ENCODE data around the gene CBX4. TPM values are rescaled to one million over a fixed set of nuclear protein-coding genes. Genes with fewer than 3 reads are reported as not detected.

Gene CBX4
- total RNA-seq, 2 donors from 2014 or later: 28.0 to 28.5 TPM

DNA sequence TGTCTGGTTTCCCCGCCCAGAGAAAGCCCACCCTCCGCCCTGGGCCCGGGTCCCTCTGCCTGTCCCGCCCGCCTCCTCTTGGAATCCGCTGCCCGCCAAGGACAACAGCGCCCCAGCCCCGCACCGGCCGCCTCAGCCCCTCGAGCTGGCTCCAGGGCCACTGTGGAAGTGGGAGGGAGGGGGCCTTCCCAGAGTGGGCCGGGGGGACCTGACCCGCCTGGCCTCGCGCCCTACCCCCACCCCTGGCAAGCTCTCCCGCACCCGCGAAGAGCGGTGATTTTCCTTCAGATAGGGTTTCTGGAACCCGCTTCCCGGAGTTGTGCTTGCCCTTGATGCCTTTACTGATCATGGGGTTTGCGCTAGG lies 40.1 kb downstream of the CBX4 start:
- intact Hi-C loops (cut with DNase I): loop anchor here (5.0 kb wide), 2 partner anchors 38 to 193 kb away; partner anchors contain the start of gene CBX4
- H3K27me3 ChIP-seq (replicated peaks; ENCODE audit: insufficient read depth): peaks cover 54% of the 10 kb centered on the region
- H3K4me1 ChIP-seq (replicated peaks): peaks cover 13% of the 10 kb centered on the region
- no peak for DNase-seq (ENCODE audit: low spot score)
- no peak overlapping the region for H3K4me3 ChIP-seq
- WGBS: 3% methylated on average over 23 of the region's 23 CpGs
- TF ChIP-seq POLR2A (IDR thresholded peaks at IDR 0.05): no peak
- TF ChIP-seq CTCF (IDR thresholded peaks at IDR 0.05): no peak
- no peak for TF ChIP-seq POLR2AphosphoS5 (IDR thresholded peaks at IDR 0.05)
- no peaks in the 10 kb centered on the region for H3K36me3 ChIP-seq
- no peaks in the 10 kb centered on the region for H3K9me3 ChIP-seq
- H3K27ac ChIP-seq: no peak overlapping the region

- TF ChIP-seq POLR2AphosphoS5 (IDR thresholded peaks at IDR 0.05) (no peak), POLR2A (IDR thresholded peaks at IDR 0.05) (no peak), CTCF (IDR thresholded peaks at IDR 0.05) (no peak)
- H3K36me3 ChIP-seq: no peaks in the 10 kb centered on the region
- peak overlapping the region; percentile 61 to 70 for H3K4me3 ChIP-seq
- 2% methylated on average over 70 of the region's 70 CpGs for WGBS
- peaks cover 13% of the 10 kb centered on the region for H3K4me1 ChIP-seq (replicated peaks)
- intact Hi-C loops (cut with DNase I): loop anchor here (5.0 kb wide), 2 partner anchors 39 to 194 kb away; partner anchors contain the start of gene CBX4
- no peak overlapping the region for H3K27ac ChIP-seq
- no peaks in the 10 kb centered on the region for H3K9me3 ChIP-seq
- DNase-seq (ENCODE audit: low spot score): no peak
- H3K27me3 ChIP-seq (replicated peaks; ENCODE audit: insufficient read depth): peaks cover 49% of the 10 kb centered on the region
These were observed 40.7 kb downstream of the CBX4 start for GRCh38 chr17:79798299-79799173.

DNA sequence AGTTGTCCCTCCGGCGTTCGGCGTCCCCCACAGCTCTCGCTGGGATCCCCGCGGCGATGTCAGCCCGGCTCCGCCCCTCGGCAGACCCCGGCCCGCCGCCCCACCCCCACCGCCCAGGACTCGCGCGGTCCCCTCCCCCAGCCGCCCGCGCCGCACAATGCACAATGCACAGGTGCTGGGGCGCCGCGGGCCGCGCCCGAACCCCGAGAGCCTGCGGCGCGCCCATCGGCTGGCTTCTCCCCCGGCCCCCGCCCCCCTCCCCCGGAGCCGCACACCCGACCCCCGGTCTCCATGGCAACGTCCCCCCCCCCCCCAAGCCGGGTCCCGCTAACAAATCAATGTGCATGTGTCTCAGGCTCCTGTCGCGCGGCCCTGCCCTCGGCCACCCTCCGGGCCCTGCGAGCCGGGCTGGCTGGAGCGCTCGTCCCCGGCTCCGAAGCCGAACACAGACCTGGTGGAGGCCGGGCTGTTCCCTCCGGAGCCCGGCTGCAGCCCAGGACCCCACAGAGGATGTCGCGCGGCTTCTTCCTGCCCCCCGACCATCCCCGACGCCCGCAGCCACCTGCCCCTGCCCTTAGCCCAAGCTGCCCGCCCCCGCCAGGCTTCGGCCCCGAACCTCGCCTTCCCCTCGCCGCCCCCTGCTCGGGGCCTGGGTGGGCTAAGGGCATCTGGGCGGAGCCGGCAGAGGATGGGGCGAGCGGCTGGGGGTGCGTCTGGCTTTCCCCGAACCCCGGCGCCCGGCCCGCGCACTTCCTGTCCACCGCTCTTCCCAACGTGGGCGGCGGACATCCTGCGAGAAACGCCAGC lies 41.5 kb downstream of the CBX4 start:
- WGBS: 1% methylated on average over 47 of the region's 89 CpGs
- intact Hi-C loops (cut with DNase I): loop anchor here (5.0 kb wide), 2 partner anchors 40 to 195 kb away; partner anchors contain the start of gene CBX4
- H3K4me1 ChIP-seq (replicated peaks): peaks cover 13% of the 10 kb centered on the region
- DNase-seq (ENCODE audit: low spot score): no peak
- H3K27me3 ChIP-seq (replicated peaks; ENCODE audit: insufficient read depth): peaks cover 41% of the 10 kb centered on the region
- peak overlapping the region; percentile 50 to 75 for H3K27ac ChIP-seq
- no peaks in the 10 kb centered on the region for H3K9me3 ChIP-seq
- no peak for TF ChIP-seq POLR2A (IDR thresholded peaks at IDR 0.05)
- TF ChIP-seq CTCF (IDR thresholded peaks at IDR 0.05): no peak
- TF ChIP-seq POLR2AphosphoS5 (IDR thresholded peaks at IDR 0.05): no peak
- no peaks in the 10 kb centered on the region for H3K36me3 ChIP-seq
- H3K4me3 ChIP-seq: peak overlapping the region; percentile 61 to 70

GRCh38 chr17:79796763-79797491 lies 42.3 kb downstream of the CBX4 start, which contains the start of gene CBX8:
TSS of gene CBX8 (minus strand) at chr17:79797077. CDS start at chr17:79796998, 79 bp downstream.
- H3K27ac ChIP-seq: peak within 1 kb of the TSS; percentile 72 to 75
- H3K4me1 ChIP-seq (replicated peaks): peaks cover 13% of the 10 kb centered on the region
- WGBS: 1% methylated on average over 46 of the region's 79 CpGs
- TF ChIP-seq POLR2AphosphoS5 (IDR thresholded peaks at IDR 0.05): peak; percentile 99
- TF ChIP-seq POLR2A (IDR thresholded peaks at IDR 0.05): peak; percentile 30
- TF ChIP-seq CTCF (IDR thresholded peaks at IDR 0.05): peak; percentile 28 to 86 (median 58)
- DNase-seq (ENCODE audit: low spot score): peak; percentile 99
- H3K27me3 ChIP-seq (replicated peaks; ENCODE audit: insufficient read depth): peaks cover 41% of the 10 kb centered on the region
- intact Hi-C loops (cut with DNase I): loop anchor here (5.0 kb wide), 2 partner anchors 40 to 195 kb away; partner anchors contain the start of gene CBX4
- no peaks in the 10 kb centered on the region for H3K9me3 ChIP-seq
- peak within 1 kb of the TSS; percentile 61 to 70 for H3K4me3 ChIP-seq
- no peaks in the 10 kb centered on the region for H3K36me3 ChIP-seq
